DND-41 (cell line): ENCODE results near the gene PPT2.

ENCODE experiments used
- EZH2 ChIP-seq: IDR thresholded peaks from 3 replicates; pipeline ENCODE4 v1.6.1; 2012; ENCODE audit warnings: borderline replicate concordance, low read depth, mild to moderate bottlenecking, moderate library complexity, low read length, inconsistent platforms; ENCODE audit not compliant: severe bottlenecking
- TF ChIP-seq, protein P1 (sequence below): IDR thresholded peaks from 2 replicates; pipeline ENCODE4 v1.5.1; 2012; ENCODE audit warnings: borderline replicate concordance, low read length, moderate library complexity, mild to moderate bottlenecking; ENCODE audit not compliant: poor library complexity, severe bottlenecking; ENCODE audit errors: extremely low read depth

DNA sequence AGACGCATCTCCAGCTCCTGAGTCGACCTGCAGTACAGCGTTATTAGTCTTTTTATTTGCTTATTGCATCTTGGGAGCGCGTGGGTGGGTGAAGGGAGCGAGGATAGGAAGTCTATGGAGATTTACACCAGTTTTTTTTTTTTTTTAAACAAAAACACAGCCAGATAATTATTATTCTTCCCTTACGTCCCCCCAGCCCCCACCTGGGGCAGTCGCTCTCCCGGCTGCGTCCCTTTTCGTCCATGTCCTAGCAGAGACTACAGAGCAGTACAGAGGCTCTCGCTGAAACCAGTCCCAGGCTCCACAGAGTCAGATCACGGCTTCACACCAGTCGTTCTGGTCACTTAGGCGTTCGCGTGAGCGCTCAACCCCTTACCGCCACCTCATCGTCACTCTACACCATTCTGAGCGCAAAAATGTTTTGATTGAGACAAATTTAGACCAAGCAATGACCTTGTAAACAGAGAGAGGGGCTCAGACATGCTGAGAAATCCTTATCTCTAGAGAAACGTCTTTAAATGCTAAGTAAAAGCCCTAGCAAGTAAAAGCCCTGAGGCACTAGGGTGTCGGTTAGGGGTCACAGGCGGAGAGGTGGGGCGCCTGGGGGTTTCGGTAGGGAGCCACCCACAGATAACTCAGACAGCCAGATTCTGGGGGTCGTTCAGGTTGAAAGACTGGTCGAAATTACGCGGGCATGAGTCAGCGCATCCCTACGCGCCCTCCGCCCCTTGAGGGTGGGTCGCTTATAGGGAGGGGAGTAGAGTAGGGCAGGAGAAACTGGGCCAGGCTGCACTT is 975 bp upstream of the PPT2 start:
- TF ChIP-seq EZH2: no peak
- TF ChIP-seq, protein P1, sequence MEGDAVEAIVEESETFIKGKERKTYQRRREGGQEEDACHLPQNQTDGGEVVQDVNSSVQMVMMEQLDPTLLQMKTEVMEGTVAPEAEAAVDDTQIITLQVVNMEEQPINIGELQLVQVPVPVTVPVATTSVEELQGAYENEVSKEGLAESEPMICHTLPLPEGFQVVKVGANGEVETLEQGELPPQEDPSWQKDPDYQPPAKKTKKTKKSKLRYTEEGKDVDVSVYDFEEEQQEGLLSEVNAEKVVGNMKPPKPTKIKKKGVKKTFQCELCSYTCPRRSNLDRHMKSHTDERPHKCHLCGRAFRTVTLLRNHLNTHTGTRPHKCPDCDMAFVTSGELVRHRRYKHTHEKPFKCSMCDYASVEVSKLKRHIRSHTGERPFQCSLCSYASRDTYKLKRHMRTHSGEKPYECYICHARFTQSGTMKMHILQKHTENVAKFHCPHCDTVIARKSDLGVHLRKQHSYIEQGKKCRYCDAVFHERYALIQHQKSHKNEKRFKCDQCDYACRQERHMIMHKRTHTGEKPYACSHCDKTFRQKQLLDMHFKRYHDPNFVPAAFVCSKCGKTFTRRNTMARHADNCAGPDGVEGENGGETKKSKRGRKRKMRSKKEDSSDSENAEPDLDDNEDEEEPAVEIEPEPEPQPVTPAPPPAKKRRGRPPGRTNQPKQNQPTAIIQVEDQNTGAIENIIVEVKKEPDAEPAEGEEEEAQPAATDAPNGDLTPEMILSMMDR: no peak
